ENCODE data around the gene CCDC34. TPM values are rescaled to one million over a fixed set of nuclear protein-coding genes. Genes with fewer than 3 reads are reported as not detected.

The CCDC34 gene
- total RNA-seq, 1 donor from 2014 or later, result 5.6 TPM

GRCh38 chr11:27409049-27409448 is 46.0 kb upstream of the CCDC34 start:
- Histone ChIP-seq H3K27me3 (ENCODE audit: control insufficient read depth, insufficient read depth, low read length) (no peaks in the 10 kb centered on the region), H3K36me3 (ENCODE audit: control insufficient read depth, insufficient read depth, low read length) (no peaks in the 10 kb centered on the region), H3K4me3 (ENCODE audit: low read depth, low read length) (no peak overlapping the region)
- TF ChIP-seq CTCF (IDR thresholded peaks at IDR 0.05; ENCODE audit: insufficient read depth, low read length, poor library complexity, severe bottlenecking), result no peak
- no peak for DNase-seq (ENCODE audit: low read depth)

GRCh38 chr11:27408246-27408800 is 45.3 kb upstream of the CCDC34 start:
- TF ChIP-seq CTCF (IDR thresholded peaks at IDR 0.05; ENCODE audit: insufficient read depth, low read length, poor library complexity, severe bottlenecking), result no peak
- H3K4me3 ChIP-seq (ENCODE audit: low read depth, low read length), result no peak overlapping the region
- no peak for DNase-seq (ENCODE audit: low read depth)
- H3K27me3 ChIP-seq (ENCODE audit: control insufficient read depth, insufficient read depth, low read length), result no peaks in the 10 kb centered on the region
- H3K36me3 ChIP-seq (ENCODE audit: control insufficient read depth, insufficient read depth, low read length), result no peaks in the 10 kb centered on the region

- H3K4me3 ChIP-seq (ENCODE audit: low read depth, low read length), result no peak overlapping the region
- TF ChIP-seq CTCF (IDR thresholded peaks at IDR 0.05; ENCODE audit: insufficient read depth, low read length, poor library complexity, severe bottlenecking), result no peak
- no peak for DNase-seq (ENCODE audit: low read depth)
These were observed 43.7 kb upstream of the CCDC34 start for GRCh38 chr11:27406498-27407354.

GRCh38 chr11:27405134-27405533 is 42.1 kb upstream of the CCDC34 start:
- Histone ChIP-seq H3K4me3 (ENCODE audit: low read depth, low read length) (no peak overlapping the region), H3K27me3 (ENCODE audit: control insufficient read depth, insufficient read depth, low read length) (no peaks in the 10 kb centered on the region), H3K36me3 (ENCODE audit: control insufficient read depth, insufficient read depth, low read length) (no peaks in the 10 kb centered on the region)
- TF ChIP-seq CTCF (IDR thresholded peaks at IDR 0.05; ENCODE audit: insufficient read depth, low read length, poor library complexity, severe bottlenecking), result no peak
- no peak for DNase-seq (ENCODE audit: low read depth)

More at GRCh38 chr11:27406498-27407354, 43.7 kb upstream of the CCDC34 start:
- no peaks in the 10 kb centered on the region for H3K27me3 ChIP-seq (ENCODE audit: control insufficient read depth, insufficient read depth, low read length)
- H3K36me3 ChIP-seq (ENCODE audit: control insufficient read depth, insufficient read depth, low read length), result no peaks in the 10 kb centered on the region

- H3K36me3 ChIP-seq (ENCODE audit: control insufficient read depth, insufficient read depth, low read length), result no peaks in the 10 kb centered on the region
- TF ChIP-seq CTCF (IDR thresholded peaks at IDR 0.05; ENCODE audit: insufficient read depth, low read length, poor library complexity, severe bottlenecking), result no peak
These were observed 41.4 kb upstream of the CCDC34 start for GRCh38 chr11:27404427-27404826.

More at GRCh38 chr11:27404427-27404826, 41.4 kb upstream of the CCDC34 start:
- Histone ChIP-seq H3K27me3 (ENCODE audit: control insufficient read depth, insufficient read depth, low read length) (no peaks in the 10 kb centered on the region), H3K4me3 (ENCODE audit: low read depth, low read length) (no peak overlapping the region)
- no peak for DNase-seq (ENCODE audit: low read depth)

All from kidney epithelial cell (primary cell).